Panc1 (cell line): ENCODE results near the gene KLC1. TPM values are rescaled to one million over a fixed set of nuclear protein-coding genes. Genes with fewer than 3 reads are reported as not detected.

Experiments
- ATAC-seq: fragments of 200-7000 bp; cut with Tn5 transposase; 2 replicates; pipeline ENCODE4 v1.9.1; 2020; ENCODE audit warnings: mild to moderate bottlenecking, moderate library complexity
- BruUV-seq: library from RNA; stranded (reverse); fragments of 400-500 nt; replicated peaks from 2 replicates; lab custom pipeline; 2021; lab: Mats Ljungman, UMichigan
- CTCF ChIA-PET: fragments of 300-600 bp; sonication (Branson Sonifier 250); formaldehyde crosslinking; loops from one replicate; lab custom pipeline; 2022; ENCODE audit warnings: antibody characterized with exemption; lab: Charles Lee
- POLR2A ChIA-PET: fragments of 300-600 bp; sonication (Branson Sonifier 250); formaldehyde crosslinking; loops from one replicate; lab custom pipeline; 2022; ENCODE audit warnings: antibody characterized with exemption; lab: Charles Lee
- DNase-seq: peaks from one replicate; pipeline ENCODE4 v3.0.0-alpha.2; 2010; ENCODE audit warnings: low read depth, low spot score
- H3K27ac ChIP-seq: 2 replicates; pipeline ENCODE4 v1.5.1; 2011; ENCODE audit warnings: mild to moderate bottlenecking, low read length, inconsistent platforms
- H3K27me3 ChIP-seq: fragments of 200-500 bp; sonication (Bioruptor generic); 2 replicates; pipeline ENCODE4 v1.6.0; 2014; ENCODE audit warnings: low read length, inconsistent platforms; ENCODE audit not compliant: control insufficient read depth, insufficient read depth
- H3K36me3 ChIP-seq: fragments of 200-500 bp; sonication (Bioruptor generic); 2 replicates; pipeline ENCODE4 v1.5.1; 2014; ENCODE audit warnings: inconsistent platforms, mild to moderate bottlenecking, low read length, moderate library complexity; ENCODE audit not compliant: control insufficient read depth, insufficient read depth
- H3K4me1 ChIP-seq: 2 replicates; pipeline ENCODE4 v1.5.1; 2011; ENCODE audit warnings: inconsistent platforms, mild to moderate bottlenecking, low read length, moderate library complexity; ENCODE audit not compliant: control insufficient read depth, insufficient read depth
- H3K4me3 ChIP-seq, 2 experiments: 2 replicates each; pipeline ENCODE4 v1.5.1; 2011 to 2012; ENCODE audit warnings: low read depth in 2 of 2, low read length in 2 of 2, mild to moderate bottlenecking in 2 of 2, inconsistent platforms in 1 of 2, moderate library complexity in 1 of 2
- H3K9me3 ChIP-seq: fragments of 200-500 bp; sonication (Bioruptor generic); 2 replicates; pipeline ENCODE4 v1.5.1; 2014; ENCODE audit warnings: low read depth, mild to moderate bottlenecking, inconsistent platforms, low read length, moderate library complexity; ENCODE audit not compliant: control insufficient read depth, insufficient read depth
- CTCF ChIP-seq: fragments of 450-650 bp; IDR thresholded peaks from 2 replicates; pipeline ENCODE4 v1.5.1; 2017; ENCODE audit warnings: mild to moderate bottlenecking
- POLR2AphosphoS5 ChIP-seq: IDR thresholded peaks from 2 replicates; pipeline ENCODE4 v1.6.1; 2012; ENCODE audit warnings: mild to moderate bottlenecking, low read depth, low read length, moderate library complexity
- SIN3A ChIP-seq: IDR thresholded peaks from 2 replicates; pipeline ENCODE4 v1.6.1; 2012; ENCODE audit warnings: low read depth, mild to moderate bottlenecking, low read length, moderate library complexity, borderline replicate concordance; ENCODE audit not compliant: insufficient read depth
- TCF7L2 ChIP-seq: IDR thresholded peaks from 2 replicates; pipeline ENCODE4 v1.6.1; 2011; ENCODE audit warnings: mild to moderate bottlenecking, low read depth, low read length, inconsistent platforms
- in situ Hi-C: cut with HindIII; loops from 2 replicates; pipeline ENCODE4 v1.10.0; 2016; ENCODE audit warnings: low sequenced_read_pairs, low pct_unique_long_range_greater_than_20kb
- intact Hi-C: fragments of 100-400 bp; cut with micrococcal nuclease; formaldehyde crosslinking; loops from one replicate; pipeline ENCODE4 v1.10.0; 2022; ENCODE audit not compliant: unreplicated experiment
- total RNA-seq: library from RNA; stranded (reverse); gene quantifications from one replicate; pipeline ENCODE4 v1.2.1, GENCODE V29; 2021; ENCODE audit not compliant: unreplicated experiment
- TF ChIP-seq, protein P1 (sequence below), 2 experiments: IDR thresholded peaks; 2 replicates each; pipeline ENCODE4 v1.6.1; 2011 to 2012; ENCODE audit warnings: low read depth in 2 of 2, control low read depth in 1 of 2, low read length in 1 of 2, mild to moderate bottlenecking in 1 of 2, moderate library complexity in 1 of 2; ENCODE audit not compliant: insufficient read depth in 1 of 2

Gene KLC1
- total RNA-seq, 1 experiment from 2014 or later = 98.0 TPM

DNA sequence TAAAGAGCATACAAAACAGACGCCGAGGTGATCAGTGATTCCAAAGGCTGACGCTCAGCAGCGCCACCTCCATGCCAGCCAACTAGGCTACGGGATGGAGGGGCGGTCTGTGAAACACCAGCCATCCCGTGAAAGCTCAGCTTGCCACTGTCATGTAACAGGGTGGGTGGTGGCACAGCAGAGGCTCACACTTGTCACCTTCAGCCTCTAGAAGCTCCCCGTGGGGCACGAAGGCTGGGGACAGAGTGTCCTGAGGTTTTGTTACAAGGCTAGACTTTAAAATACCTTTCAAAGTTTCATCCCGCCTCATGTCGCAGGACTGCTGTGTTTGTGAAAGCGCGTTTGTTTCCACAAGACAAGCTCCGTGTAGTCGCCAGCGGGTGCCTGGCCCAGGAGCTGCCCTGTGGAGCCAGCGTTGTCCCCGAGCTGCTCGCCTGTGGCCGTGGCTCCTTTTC is 65.6 kb downstream of the KLC1 start:
- in situ Hi-C loops = no loop called here
- intact Hi-C loops = no loop called here
- ChIA-PET CTCF (no interaction called here), POLR2A (no interaction called here)
- TF ChIP-seq, protein P1, sequence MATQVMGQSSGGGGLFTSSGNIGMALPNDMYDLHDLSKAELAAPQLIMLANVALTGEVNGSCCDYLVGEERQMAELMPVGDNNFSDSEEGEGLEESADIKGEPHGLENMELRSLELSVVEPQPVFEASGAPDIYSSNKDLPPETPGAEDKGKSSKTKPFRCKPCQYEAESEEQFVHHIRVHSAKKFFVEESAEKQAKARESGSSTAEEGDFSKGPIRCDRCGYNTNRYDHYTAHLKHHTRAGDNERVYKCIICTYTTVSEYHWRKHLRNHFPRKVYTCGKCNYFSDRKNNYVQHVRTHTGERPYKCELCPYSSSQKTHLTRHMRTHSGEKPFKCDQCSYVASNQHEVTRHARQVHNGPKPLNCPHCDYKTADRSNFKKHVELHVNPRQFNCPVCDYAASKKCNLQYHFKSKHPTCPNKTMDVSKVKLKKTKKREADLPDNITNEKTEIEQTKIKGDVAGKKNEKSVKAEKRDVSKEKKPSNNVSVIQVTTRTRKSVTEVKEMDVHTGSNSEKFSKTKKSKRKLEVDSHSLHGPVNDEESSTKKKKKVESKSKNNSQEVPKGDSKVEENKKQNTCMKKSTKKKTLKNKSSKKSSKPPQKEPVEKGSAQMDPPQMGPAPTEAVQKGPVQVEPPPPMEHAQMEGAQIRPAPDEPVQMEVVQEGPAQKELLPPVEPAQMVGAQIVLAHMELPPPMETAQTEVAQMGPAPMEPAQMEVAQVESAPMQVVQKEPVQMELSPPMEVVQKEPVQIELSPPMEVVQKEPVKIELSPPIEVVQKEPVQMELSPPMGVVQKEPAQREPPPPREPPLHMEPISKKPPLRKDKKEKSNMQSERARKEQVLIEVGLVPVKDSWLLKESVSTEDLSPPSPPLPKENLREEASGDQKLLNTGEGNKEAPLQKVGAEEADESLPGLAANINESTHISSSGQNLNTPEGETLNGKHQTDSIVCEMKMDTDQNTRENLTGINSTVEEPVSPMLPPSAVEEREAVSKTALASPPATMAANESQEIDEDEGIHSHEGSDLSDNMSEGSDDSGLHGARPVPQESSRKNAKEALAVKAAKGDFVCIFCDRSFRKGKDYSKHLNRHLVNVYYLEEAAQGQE (IDR thresholded peaks at IDR 0.05; ENCODE audit: insufficient read depth in 1 of 2, low read depth in 2 of 2, low read length in 1 of 2) = no peak
- TF ChIP-seq TCF7L2 (no peak), CTCF (no peak), POLR2AphosphoS5 (no peak), SIN3A (no peak)
- Histone ChIP-seq H3K9me3 (no peaks in the 10 kb centered on the region), H3K27ac (no peak overlapping the region), H3K4me3 (no peak overlapping the region), H3K36me3 (peaks cover 2% of the 10 kb centered on the region; the same call in 1 of the 2 replicates), H3K27me3 (no peaks in the 10 kb centered on the region), H3K4me1 (peaks cover 29% of the 10 kb centered on the region)
- BruUV-seq = TSS peak; percentile 17
- DNase-seq (no peak), ATAC-seq (no peak)

DNA sequence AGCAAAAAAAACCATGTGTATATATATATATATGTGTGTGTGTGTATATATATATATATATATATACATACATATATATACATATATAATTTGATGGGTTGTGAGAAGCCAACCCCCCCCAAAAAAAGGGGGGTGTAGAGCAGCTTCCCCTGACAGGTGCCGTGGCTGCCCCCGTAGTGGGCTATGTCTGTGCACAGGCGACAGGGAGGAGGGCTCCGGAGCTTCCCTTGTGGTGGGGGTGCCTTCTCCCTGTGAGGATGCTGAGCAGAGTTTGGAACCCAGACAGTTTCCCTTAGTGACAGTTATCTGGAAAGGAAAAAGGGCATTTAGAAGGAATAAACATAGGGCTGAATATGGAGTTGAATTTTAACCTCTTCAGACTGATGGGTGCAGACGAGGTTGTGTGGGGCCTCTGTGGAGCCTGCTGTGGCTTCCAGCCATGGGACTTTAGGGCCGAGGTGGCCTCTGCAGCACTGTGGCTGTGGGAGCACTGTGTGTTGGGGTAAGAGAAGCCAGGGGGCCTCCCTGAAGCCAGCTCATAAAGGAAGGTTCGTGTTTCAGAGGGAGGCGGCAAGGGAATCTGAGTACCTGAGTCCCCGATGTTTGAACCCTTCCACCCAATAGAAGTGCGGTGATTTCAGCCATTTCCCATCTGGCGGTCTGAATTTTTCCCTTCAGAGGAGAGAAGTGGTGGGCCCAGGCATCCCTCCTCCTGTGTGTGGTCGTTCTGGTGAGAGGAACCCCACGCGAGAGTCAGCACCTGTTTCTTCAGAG is 66.5 kb downstream of the KLC1 start:
- no TSS peak for BruUV-seq

DNA sequence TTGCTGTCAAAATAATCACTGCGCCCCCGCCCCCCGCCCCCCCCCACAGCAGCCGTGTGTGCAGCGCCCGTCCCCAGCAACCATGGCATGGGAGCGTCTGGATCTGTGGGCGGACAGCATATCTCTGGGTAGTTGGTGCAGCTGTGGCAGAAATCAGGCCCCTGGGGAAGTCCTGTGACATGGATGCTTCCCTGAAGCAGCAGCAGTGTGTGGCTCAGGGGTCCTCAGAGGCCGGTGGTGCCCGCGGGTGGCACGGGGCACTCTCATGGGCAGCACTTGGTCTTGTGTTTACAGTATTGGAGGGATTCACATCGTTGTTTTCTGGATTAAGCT is 67.0 kb downstream of the KLC1 start:
- ATAC-seq (no peak), DNase-seq (no peak)
- intact Hi-C loops = no loop called here
- peaks cover 38% of the 10 kb centered on the region for H3K4me1 ChIP-seq
- no peaks in the 10 kb centered on the region for H3K27me3 ChIP-seq
- ChIA-PET CTCF (no interaction called here), POLR2A (no interaction called here)
- no peak overlapping the region for H3K4me3 ChIP-seq
- BruUV-seq = no TSS peak
- TF ChIP-seq, protein P1 (IDR thresholded peaks at IDR 0.05; ENCODE audit: insufficient read depth in 1 of 2, low read depth in 2 of 2, low read length in 1 of 2) = no peak
- TF ChIP-seq TCF7L2 (no peak), CTCF (no peak), POLR2AphosphoS5 (no peak), SIN3A (no peak)
- H3K9me3 ChIP-seq = no peaks in the 10 kb centered on the region
- peaks cover 2% of the 10 kb centered on the region; the same call in 1 of the 2 replicates for H3K36me3 ChIP-seq
- in situ Hi-C loops = no loop called here
- no peak overlapping the region for H3K27ac ChIP-seq

More for the DNA sequence above, 66.5 kb downstream of the KLC1 start:
- POLR2A ChIA-PET = no interaction called here
- Histone ChIP-seq H3K36me3 (peaks cover 2% of the 10 kb centered on the region; the same call in 1 of the 2 replicates), H3K4me3 (no peak overlapping the region), H3K27ac (0 out of 2 replicates have a peak overlapping the region, but pooled peaks have one; percentile 34), H3K4me1 (peaks cover 38% of the 10 kb centered on the region), H3K27me3 (no peaks in the 10 kb centered on the region), H3K9me3 (no peaks in the 10 kb centered on the region)
- DNase-seq = no peak
- TF ChIP-seq POLR2AphosphoS5 (no peak; the same call in 1 of the 2 replicates), SIN3A (no peak)
- CTCF ChIA-PET = interaction anchor here (0.6 kb wide), 1 partner anchor 663 kb away, joined by 3 read pairs; no protein-coding TSS in a partner anchor
- no peak for ATAC-seq
- intact Hi-C loops = no loop called here
- in situ Hi-C loops = no loop called here
